ENCODE data around the gene LMTK2.

DNA sequence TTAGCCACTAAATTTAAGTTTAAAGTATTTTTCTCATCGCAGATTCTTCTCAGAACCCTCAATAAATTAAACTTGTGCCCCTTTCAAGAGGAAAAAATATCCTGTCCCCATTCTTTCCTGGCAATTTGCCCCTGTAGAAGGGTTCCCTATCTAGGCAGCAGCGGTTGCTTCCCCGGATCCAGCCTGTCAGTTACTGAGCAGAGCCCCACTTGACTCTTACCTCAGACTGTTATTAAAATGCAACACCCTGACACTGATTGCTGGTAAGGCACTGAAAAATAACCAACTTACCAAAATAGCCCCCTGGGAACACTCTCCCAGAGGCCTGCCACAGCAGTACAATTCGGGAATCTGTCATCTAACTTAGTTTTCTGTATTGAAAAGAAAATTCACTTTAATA, 13.9 kb downstream of the LMTK2 start:
- TF ChIP-seq EZH2phosphoT487 (IDR thresholded peaks at IDR 0.05; ENCODE audit: borderline replicate concordance, low read depth, low read length), result no peak
- TF ChIP-seq, protein P1, sequence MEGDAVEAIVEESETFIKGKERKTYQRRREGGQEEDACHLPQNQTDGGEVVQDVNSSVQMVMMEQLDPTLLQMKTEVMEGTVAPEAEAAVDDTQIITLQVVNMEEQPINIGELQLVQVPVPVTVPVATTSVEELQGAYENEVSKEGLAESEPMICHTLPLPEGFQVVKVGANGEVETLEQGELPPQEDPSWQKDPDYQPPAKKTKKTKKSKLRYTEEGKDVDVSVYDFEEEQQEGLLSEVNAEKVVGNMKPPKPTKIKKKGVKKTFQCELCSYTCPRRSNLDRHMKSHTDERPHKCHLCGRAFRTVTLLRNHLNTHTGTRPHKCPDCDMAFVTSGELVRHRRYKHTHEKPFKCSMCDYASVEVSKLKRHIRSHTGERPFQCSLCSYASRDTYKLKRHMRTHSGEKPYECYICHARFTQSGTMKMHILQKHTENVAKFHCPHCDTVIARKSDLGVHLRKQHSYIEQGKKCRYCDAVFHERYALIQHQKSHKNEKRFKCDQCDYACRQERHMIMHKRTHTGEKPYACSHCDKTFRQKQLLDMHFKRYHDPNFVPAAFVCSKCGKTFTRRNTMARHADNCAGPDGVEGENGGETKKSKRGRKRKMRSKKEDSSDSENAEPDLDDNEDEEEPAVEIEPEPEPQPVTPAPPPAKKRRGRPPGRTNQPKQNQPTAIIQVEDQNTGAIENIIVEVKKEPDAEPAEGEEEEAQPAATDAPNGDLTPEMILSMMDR (conservative IDR thresholded peaks at IDR 0.05; ENCODE audit: low read length), result no peak

Measured in OCI-LY7 (cell line).